DMS53 treated with DMSO at 0.1 percent for 48 hours (cell line): ENCODE measurements around the gene DENND2C.

Experiments used
- DNase-seq: peaks from one replicate; lab custom pipeline; 2025; ENCODE audit not compliant: unreplicated experiment; lab: John Stamatoyannopoulos, UW

Gene DENND2C

DNA sequence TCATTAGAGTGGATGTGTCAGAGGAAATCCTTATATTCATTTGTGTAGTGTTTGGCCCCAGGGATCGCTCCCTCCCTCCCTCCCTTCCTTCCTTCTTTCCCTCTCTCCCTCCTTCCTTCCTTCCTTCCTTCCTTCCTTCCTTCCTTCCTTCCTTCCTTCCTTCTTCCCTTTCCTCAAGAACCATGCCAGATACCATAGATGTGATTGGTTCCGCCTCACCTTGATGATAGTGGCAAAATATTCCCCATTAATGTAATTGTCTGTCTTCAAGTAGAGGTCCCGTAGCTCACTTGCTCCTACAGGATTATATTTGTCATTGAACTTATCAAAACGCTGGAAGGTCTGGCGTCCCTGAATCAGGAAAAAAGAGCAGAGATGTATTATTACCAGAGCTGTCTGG lies 7.8 kb upstream of the DENND2C start:
- no peak for DNase-seq

GRCh38 chr1:114676115-114676514 lies 6.3 kb upstream of the DENND2C start:
- no peak for DNase-seq

- no peak for DNase-seq
These were observed 2.1 kb upstream of the DENND2C start for GRCh38 chr1:114671939-114672275.

- peak; percentile 32 for DNase-seq
These were observed 1.4 kb upstream of the DENND2C start for GRCh38 chr1:114671011-114671938.

DNA sequence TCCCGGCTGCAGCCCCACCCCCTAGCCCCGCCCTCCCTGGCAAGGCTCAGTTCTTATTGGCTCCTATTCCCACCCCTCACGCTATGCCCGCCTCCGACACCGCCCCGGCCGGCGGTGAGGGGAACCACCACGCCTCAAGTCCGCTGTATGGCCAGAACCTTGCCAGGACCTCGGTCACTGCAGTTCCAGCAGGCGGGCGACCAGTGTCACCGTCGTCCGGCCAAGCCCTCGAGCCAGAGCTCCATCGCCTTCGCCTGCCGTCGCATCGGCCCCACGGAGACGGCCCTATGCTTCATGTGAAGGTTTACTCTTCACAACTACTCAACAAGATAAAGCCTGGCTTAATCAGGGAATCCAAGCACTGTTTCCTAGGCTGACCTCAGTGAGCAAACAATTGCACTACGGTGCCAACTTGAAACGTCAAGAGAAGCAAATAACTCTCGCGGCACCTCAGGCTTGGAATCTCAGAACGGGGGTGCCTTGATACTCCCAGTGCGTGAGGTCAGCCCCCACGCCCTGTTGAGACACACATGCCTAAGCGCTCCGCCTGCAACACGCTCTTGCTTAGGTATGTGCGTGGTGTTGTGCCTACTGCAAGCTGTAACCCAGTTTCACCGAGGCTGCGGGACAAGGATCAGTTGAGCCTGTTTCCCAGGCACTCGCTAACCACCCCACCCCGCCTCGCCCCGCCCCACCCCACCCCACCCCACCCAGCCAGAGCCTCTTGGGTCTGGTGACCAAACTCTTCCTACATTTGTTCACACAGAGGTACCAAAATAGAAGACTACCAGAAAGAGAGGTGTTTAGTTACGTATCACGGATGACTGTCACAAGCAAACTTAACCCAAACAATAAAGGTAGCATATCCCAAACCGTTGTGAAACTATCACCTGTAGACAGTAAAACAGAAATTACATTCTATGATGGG lies 498 bp upstream of the DENND2C start:
- peak; percentile 85 for DNase-seq

GRCh38 chr1:114668784-114669561 lies 876 bp downstream of the DENND2C start:
- peak; percentile 7 for DNase-seq

- DNase-seq = no peak
These were observed 1.5 kb downstream of the DENND2C start for GRCh38 chr1:114668373-114668772.

- DNase-seq = no peak
These were observed 2.9 kb downstream of the DENND2C start for GRCh38 chr1:114666954-114667353.

DNA sequence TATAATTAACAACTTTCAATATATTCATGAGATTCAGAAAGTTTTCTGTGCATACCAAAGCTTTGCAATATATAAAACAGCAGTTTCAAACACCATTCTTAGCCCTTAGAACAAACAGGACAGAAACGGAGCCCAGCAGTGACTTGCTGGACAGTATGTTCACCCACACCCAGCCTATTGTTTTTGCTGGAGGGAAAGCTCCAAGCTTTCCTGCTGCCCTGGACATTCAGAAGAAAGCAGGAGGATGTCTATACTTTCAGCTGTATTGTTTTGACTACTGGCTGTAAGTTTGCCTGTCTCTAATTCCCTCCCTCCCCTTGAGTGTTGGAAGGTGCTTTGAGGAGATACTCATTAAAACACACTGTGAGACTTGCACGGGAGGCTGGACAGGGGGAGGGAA lies 9.6 kb downstream of the DENND2C start:
- DNase-seq = no peak

GRCh38 chr1:114651893-114652292 lies 18.0 kb downstream of the DENND2C start:
- DNase-seq = no peak

- no peak for DNase-seq
These were observed 21.3 kb downstream of the DENND2C start for GRCh38 chr1:114648503-114648902.

- no peak for DNase-seq
These were observed 28.5 kb downstream of the DENND2C start for GRCh38 chr1:114641377-114641776.

GRCh38 chr1:114638910-114639309 lies 30.9 kb downstream of the DENND2C start:
- DNase-seq = no peak

GRCh38 chr1:114632427-114632826 lies 37.4 kb downstream of the DENND2C start:
- no peak for DNase-seq

- DNase-seq = no peak
These were observed 42.7 kb downstream of the DENND2C start for GRCh38 chr1:114627107-114627506.

GRCh38 chr1:114623364-114623763 lies 46.5 kb downstream of the DENND2C start:
- no peak for DNase-seq

DNA sequence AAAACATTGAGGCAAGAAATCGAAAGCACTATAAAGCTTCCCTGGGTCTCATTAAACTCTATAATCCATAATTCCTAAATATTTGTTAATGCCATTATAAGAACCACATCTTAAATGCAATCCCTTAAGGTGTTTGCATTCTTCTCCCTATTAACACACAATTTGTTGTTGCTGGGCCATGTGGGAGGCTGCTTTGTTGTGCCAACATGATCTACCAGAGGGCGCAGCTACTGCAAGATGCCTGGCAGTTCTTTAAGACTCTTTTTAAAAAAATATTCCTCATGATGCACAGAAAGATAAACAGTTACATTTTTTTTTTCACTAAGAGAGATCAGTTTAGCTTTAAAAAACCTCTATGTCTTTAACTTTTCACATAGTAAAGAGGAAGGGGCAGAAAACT lies 49.4 kb downstream of the DENND2C start:
- no peak for DNase-seq

DNA sequence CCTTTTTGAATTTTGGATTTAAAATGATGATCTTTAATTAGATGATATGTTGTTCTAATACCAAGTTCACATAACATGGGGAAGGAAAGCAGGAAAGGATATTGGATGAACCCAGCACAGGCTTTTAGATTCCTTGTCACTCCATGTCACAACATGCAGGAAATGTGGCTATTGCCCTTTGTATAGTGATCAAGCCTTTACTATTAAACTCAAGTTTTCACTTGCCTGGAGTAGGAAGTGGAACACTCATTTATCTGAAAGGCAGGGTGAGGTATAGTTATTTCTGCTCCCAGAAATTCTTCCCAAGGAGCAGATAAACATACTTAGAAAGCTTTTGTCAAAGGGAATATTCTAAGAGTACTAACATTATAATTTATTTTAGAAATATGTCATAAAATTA lies 51.2 kb downstream of the DENND2C start:
- DNase-seq = no peak

DNA sequence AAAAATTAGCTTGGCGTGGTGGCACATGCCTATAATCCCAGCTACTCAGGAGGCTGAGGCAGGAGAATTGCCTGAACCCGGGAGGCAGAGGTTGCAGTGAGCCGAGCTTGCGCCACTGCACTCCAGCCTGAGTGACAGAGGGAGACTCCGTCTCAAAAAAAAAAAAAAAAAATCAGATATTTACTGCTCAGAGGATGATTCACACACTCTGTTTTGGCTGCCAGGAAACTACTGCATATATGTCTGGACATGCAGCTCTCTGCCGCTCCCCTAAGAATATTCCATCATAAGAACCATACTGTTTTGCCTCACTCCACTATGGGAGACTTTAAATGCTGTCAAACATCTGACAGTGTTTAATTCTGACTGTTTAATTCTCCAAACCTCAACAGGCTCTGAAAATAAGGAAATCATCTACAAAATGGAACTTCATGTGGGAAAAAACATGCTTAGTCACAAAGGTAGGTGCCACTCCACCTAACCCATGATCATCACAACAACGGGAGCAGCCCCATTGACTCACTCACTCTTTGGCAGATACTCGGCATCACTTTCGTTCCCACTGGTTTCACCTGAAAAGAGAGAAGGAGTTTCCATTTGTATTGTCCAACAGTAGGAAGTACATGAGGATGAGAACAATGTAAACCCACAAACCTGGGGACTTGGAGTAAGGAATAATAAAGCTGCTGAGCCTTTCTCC lies 59.2 kb downstream of the DENND2C start:
- DNase-seq = no peak

- no peak for DNase-seq
These were observed 60.0 kb downstream of the DENND2C start for GRCh38 chr1:114609826-114610225.

DNA sequence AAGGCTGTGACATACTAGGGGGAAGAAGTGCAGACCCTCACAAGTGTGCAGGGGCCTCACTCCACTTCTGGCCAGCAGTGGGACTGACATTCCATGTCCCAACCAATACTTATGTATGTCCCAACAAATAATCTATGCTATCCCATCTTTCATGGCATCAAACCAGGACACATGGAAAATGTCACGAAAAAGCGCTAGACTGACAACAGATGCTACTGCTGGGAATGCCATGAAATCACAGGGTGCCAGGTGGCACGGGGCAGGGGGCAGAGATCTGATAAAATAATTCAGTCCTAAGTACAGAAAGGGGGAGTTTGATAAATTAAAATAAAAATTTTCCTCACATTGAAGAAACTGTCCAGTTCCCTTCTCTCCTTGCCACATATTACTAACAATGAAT lies 60.8 kb downstream of the DENND2C start:
- no peak for DNase-seq
